Panc1 (cell line): Measurements from ENCODE around the gene ARHGEF28.

Experiments used
- CTCF ChIP-seq: fragments of 450-650 bp; IDR thresholded peaks from 2 replicates; pipeline ENCODE4 v1.5.1; 2017; ENCODE audit warnings: mild to moderate bottlenecking
- POLR2AphosphoS5 ChIP-seq: IDR thresholded peaks from 2 replicates; pipeline ENCODE4 v1.6.1; 2012; ENCODE audit warnings: mild to moderate bottlenecking, low read depth, low read length, moderate library complexity
- REST ChIP-seq, 2 experiments: IDR thresholded peaks; 2 replicates each; pipeline ENCODE4 v1.6.1; 2011 to 2012; ENCODE audit warnings: low read depth in 2 of 2, control low read depth in 1 of 2, low read length in 1 of 2, mild to moderate bottlenecking in 1 of 2, moderate library complexity in 1 of 2; ENCODE audit not compliant: insufficient read depth in 1 of 2
- TCF7L2 ChIP-seq: IDR thresholded peaks from 2 replicates; pipeline ENCODE4 v1.6.1; 2011; ENCODE audit warnings: mild to moderate bottlenecking, low read depth, low read length, inconsistent platforms

GRCh38 chr5:73587923-73588322 is 38.1 kb upstream of the ARHGEF28 start:
- TF ChIP-seq CTCF (no peak), POLR2AphosphoS5 (no peak), TCF7L2 (no peak), REST (IDR thresholded peaks at IDR 0.05; ENCODE audit: insufficient read depth in 1 of 2, low read depth in 2 of 2, low read length in 1 of 2) (no peak)
